ENCODE results near the gene EFNA3. TPM values are rescaled to one million over a fixed set of nuclear protein-coding genes. Genes with fewer than 3 reads are reported as not detected.

The EFNA3 gene
- total RNA-seq, 1 experiment from 2014 or later = 1.5 TPM

- no peak for DNase-seq (ENCODE audit: low spot score)
Observed at GRCh38 chr1:155066777-155067176, 11.9 kb upstream of the EFNA3 start.

GRCh38 chr1:155068599-155068998 is 10.0 kb upstream of the EFNA3 start:
- DNase-seq (ENCODE audit: low spot score) = peak; percentile 49

GRCh38 chr1:155069551-155070157 is 9.0 kb upstream of the EFNA3 start:
- no peak for DNase-seq (ENCODE audit: low spot score)

GRCh38 chr1:155070158-155070621 is 8.4 kb upstream of the EFNA3 start:
- DNase-seq (ENCODE audit: low spot score) = no peak

GRCh38 chr1:155070721-155071569 is 7.7 kb upstream of the EFNA3 start:
- no peak for DNase-seq (ENCODE audit: low spot score)

- DNase-seq (ENCODE audit: low spot score) = no peak
Observed at GRCh38 chr1:155071701-155072100, 6.9 kb upstream of the EFNA3 start.

GRCh38 chr1:155072531-155073289 is 5.9 kb upstream of the EFNA3 start:
- DNase-seq (ENCODE audit: low spot score) = no peak

GRCh38 chr1:155073377-155074242 is 5.0 kb upstream of the EFNA3 start:
- DNase-seq (ENCODE audit: low spot score) = no peak

GRCh38 chr1:155075535-155075934 is 3.1 kb upstream of the EFNA3 start:
- DNase-seq (ENCODE audit: low spot score) = no peak

- no peak for DNase-seq (ENCODE audit: low spot score)
Observed at GRCh38 chr1:155076371-155076770, 2.3 kb upstream of the EFNA3 start.

GRCh38 chr1:155077346-155077745 is 1.3 kb upstream of the EFNA3 start:
- no peak for DNase-seq (ENCODE audit: low spot score)

- no peak for DNase-seq (ENCODE audit: low spot score)
Observed at GRCh38 chr1:155077758-155078445, 735 bp upstream of the EFNA3 start.

- DNase-seq (ENCODE audit: low spot score) = no peak
Observed at GRCh38 chr1:155079210-155079486, 511 bp downstream of the EFNA3 start.

- DNase-seq (ENCODE audit: low spot score) = no peak
Observed at GRCh38 chr1:155079487-155080311, 1.1 kb downstream of the EFNA3 start.

GRCh38 chr1:155080312-155081228 is 1.9 kb downstream of the EFNA3 start:
- no peak for DNase-seq (ENCODE audit: low spot score)

GRCh38 chr1:155081472-155082300 is 3.0 kb downstream of the EFNA3 start:
- no peak for DNase-seq (ENCODE audit: low spot score)

- DNase-seq (ENCODE audit: low spot score) = no peak
Observed at GRCh38 chr1:155082301-155083051, 3.8 kb downstream of the EFNA3 start.
